ENCODE results near the gene CHM. TPM values are rescaled to one million over a fixed set of nuclear protein-coding genes. Genes with fewer than 3 reads are reported as not detected.

Gene CHM, protein sequence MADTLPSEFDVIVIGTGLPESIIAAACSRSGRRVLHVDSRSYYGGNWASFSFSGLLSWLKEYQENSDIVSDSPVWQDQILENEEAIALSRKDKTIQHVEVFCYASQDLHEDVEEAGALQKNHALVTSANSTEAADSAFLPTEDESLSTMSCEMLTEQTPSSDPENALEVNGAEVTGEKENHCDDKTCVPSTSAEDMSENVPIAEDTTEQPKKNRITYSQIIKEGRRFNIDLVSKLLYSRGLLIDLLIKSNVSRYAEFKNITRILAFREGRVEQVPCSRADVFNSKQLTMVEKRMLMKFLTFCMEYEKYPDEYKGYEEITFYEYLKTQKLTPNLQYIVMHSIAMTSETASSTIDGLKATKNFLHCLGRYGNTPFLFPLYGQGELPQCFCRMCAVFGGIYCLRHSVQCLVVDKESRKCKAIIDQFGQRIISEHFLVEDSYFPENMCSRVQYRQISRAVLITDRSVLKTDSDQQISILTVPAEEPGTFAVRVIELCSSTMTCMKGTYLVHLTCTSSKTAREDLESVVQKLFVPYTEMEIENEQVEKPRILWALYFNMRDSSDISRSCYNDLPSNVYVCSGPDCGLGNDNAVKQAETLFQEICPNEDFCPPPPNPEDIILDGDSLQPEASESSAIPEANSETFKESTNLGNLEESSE
- 43.7 and 46.8 TPM in 2 replicates for total RNA-seq
- long read RNA-seq, full-length matches to known transcripts = 33 of 55 reads
- long read RNA-seq, partial matches to known transcripts = 5 of 55 reads
- long read RNA-seq, other reads (novel, unspliced or antisense) = 17 of 55 reads

GRCh38 chrX:86047174-86047935, at the start of gene CHM:
CHM (minus strand) TSS chrX:86047558; CDS start chrX:86047532, 26 bp downstream.
- H3K36me3 Mint-ChIP-seq (ENCODE audit: insufficient read depth) = peaks cover 2% of the 10 kb centered on the region
- DNase-seq (ENCODE audit: low spot score, unreplicated experiment) = peak; percentile 34
- TF ChIP-seq CTCF (IDR thresholded peaks at IDR 0.05; ENCODE audit: unreplicated experiment) = no peak
- H3K27ac Mint-ChIP-seq = no peak within 1 kb of the TSS
- peaks cover 6% of the 10 kb centered on the region for H3K9me3 Mint-ChIP-seq (ENCODE audit: low read depth)
- H3K4me1 Mint-ChIP-seq (ENCODE audit: low read depth) = peaks cover 5% of the 10 kb centered on the region
- H3K27me3 Mint-ChIP-seq = peaks cover 3% of the 10 kb centered on the region
- peak within 1 kb of the TSS; percentile 12 for H3K4me3 Mint-ChIP-seq (ENCODE audit: low read depth)

DNA sequence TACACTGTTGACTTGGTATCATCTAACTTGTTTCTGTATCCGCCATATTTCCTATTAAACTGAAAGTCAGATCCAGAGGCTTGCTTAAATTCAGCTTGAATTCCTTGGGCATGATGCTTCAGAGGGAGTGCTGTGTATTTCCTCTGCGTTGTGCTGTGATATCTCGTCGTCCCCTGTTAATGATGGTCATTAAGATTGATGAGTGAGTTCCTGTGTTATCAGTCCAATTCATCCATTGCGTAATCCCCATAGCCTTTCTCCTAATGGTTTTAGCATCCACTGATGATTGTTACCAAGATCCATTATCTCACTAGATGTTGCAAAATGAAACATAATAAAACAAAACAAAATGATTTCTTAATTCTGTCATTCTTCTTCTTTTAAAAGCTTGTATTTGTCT, 31.3 kb upstream of the CHM start:
- no peak overlapping the region for H3K4me3 Mint-ChIP-seq (ENCODE audit: low read depth)
- peaks cover 15% of the 10 kb centered on the region for H3K9me3 Mint-ChIP-seq (ENCODE audit: low read depth)
- no peaks in the 10 kb centered on the region for H3K4me1 Mint-ChIP-seq (ENCODE audit: low read depth)
- H3K36me3 Mint-ChIP-seq (ENCODE audit: insufficient read depth) = no peaks in the 10 kb centered on the region
- no peak overlapping the region for H3K27ac Mint-ChIP-seq
- no peaks in the 10 kb centered on the region for H3K27me3 Mint-ChIP-seq
- DNase-seq (ENCODE audit: low spot score, unreplicated experiment) = no peak
- TF ChIP-seq CTCF (IDR thresholded peaks at IDR 0.05; ENCODE audit: unreplicated experiment) = no peak

DNA sequence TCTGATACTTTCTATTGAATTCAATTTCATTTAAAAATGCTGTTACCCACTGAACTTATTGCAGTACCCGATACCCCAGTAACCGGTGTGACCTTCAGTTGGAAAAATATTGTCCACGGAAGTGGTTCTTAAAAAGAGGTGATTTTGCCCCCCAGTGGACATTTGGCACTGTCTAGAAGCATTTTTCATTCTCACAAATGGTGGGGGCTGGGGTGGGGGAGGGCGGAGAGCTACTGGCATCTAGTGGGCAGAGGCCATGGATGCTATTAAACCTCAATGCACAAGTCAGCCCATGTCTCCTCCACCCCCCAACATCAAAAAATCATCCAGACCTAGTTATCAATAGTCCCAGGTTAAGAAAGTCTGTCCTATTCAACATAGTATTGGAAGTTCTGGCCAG, 19.6 kb upstream of the CHM start:
- no peaks in the 10 kb centered on the region for H3K36me3 Mint-ChIP-seq (ENCODE audit: insufficient read depth)
- no peak overlapping the region for H3K27ac Mint-ChIP-seq
- peaks cover 3% of the 10 kb centered on the region for H3K9me3 Mint-ChIP-seq (ENCODE audit: low read depth)
- H3K4me3 Mint-ChIP-seq (ENCODE audit: low read depth) = no peak overlapping the region
- no peaks in the 10 kb centered on the region for H3K27me3 Mint-ChIP-seq
- no peak for DNase-seq (ENCODE audit: low spot score, unreplicated experiment)
- TF ChIP-seq CTCF (IDR thresholded peaks at IDR 0.05; ENCODE audit: unreplicated experiment) = no peak
- H3K4me1 Mint-ChIP-seq (ENCODE audit: low read depth) = peaks cover 4% of the 10 kb centered on the region

DNA sequence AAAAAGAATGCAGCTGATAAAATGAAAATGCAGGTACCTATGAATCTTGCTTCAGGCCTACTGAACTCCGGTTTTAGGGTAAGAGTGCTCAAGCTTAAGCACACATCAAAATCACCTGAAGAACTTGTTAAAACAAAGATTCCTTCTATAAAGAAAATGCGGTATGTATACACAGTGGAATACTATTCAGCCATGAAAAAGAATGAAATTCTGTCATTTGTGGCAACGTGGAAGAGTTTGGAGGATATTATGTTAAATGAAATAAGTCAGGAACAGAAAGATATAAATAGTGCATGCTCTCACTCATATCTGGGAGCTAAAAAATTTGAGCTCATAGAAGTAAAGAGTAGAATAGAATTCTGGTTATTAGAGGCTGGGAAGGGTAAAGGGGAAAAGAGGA, 14.0 kb upstream of the CHM start:
- Mint-ChIP-seq H3K27ac (no peak overlapping the region), H3K4me1 (ENCODE audit: low read depth) (peaks cover 4% of the 10 kb centered on the region), H3K27me3 (no peaks in the 10 kb centered on the region), H3K36me3 (ENCODE audit: insufficient read depth) (no peaks in the 10 kb centered on the region), H3K4me3 (ENCODE audit: low read depth) (no peak overlapping the region), H3K9me3 (ENCODE audit: low read depth) (no peaks in the 10 kb centered on the region)
- no peak for TF ChIP-seq CTCF (IDR thresholded peaks at IDR 0.05; ENCODE audit: unreplicated experiment)
- no peak for DNase-seq (ENCODE audit: low spot score, unreplicated experiment)

- Mint-ChIP-seq H3K4me3 (ENCODE audit: low read depth) (no peak overlapping the region), H3K9me3 (ENCODE audit: low read depth) (peaks cover 6% of the 10 kb centered on the region), H3K27me3 (peaks cover 3% of the 10 kb centered on the region), H3K27ac (no peak overlapping the region), H3K36me3 (ENCODE audit: insufficient read depth) (peaks cover 2% of the 10 kb centered on the region), H3K4me1 (ENCODE audit: low read depth) (no peaks in the 10 kb centered on the region)
- no peak for TF ChIP-seq CTCF (IDR thresholded peaks at IDR 0.05; ENCODE audit: unreplicated experiment)
- DNase-seq (ENCODE audit: low spot score, unreplicated experiment) = no peak
These were observed 4.4 kb upstream of the CHM start for GRCh38 chrX:86051741-86052140.

Measured in progenitor cell of endocrine pancreas (in vitro differentiated cells).